ENCODE results near the gene OR52D1. TPM values are rescaled to one million over a fixed set of nuclear protein-coding genes. Genes with fewer than 3 reads are reported as not detected.
A peak's percentile ranks its signal among the peaks of the same experiment; 100 is the strongest.

The OR52D1 gene
- total and polyA plus RNA-seq, 9 of the 15 experiments (the other 6 are each of a cell fraction or from before 2014, with no cell fraction given) = 0.14 to 1.3 (median 0.97) TPM; not detected in 6

DNA sequence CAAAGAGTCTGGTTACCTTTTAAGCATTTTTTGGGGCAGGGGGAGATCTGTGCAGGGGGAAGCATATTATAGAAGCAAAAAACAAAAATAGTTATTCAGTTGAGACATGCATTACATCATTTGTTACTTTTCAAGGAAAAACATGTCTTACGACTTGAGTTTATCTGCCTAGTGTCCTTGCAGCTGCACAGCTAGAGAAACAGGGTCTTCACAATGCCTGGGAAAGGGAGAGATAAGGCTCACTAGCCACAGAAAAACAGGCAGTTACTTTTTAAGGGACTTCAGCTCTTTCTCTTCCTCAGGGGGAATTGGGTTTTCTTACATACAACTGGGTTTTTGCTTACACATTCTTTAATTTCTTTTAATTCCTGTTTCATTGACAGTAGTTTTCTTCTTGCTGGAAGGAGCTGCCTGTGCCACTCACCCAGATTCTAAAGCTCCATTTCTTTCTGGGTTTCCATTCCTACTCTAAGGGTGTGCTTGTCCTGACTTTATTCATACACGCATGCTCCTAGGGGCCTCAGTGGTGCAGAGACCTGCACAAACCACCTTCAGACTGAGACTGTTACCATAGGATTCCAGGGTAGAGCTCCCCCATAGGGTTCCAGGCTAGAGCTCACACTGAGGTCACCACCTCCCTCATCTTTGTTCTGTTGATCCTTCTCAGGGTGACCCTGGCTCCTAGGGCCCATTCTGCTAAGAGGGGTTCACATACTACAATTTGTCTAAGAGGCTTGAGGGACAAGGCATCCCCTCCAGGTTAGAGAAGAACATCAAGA, 42.8 kb downstream of the OR52D1 start (continued):
- TF ChIP-seq, protein P1, sequence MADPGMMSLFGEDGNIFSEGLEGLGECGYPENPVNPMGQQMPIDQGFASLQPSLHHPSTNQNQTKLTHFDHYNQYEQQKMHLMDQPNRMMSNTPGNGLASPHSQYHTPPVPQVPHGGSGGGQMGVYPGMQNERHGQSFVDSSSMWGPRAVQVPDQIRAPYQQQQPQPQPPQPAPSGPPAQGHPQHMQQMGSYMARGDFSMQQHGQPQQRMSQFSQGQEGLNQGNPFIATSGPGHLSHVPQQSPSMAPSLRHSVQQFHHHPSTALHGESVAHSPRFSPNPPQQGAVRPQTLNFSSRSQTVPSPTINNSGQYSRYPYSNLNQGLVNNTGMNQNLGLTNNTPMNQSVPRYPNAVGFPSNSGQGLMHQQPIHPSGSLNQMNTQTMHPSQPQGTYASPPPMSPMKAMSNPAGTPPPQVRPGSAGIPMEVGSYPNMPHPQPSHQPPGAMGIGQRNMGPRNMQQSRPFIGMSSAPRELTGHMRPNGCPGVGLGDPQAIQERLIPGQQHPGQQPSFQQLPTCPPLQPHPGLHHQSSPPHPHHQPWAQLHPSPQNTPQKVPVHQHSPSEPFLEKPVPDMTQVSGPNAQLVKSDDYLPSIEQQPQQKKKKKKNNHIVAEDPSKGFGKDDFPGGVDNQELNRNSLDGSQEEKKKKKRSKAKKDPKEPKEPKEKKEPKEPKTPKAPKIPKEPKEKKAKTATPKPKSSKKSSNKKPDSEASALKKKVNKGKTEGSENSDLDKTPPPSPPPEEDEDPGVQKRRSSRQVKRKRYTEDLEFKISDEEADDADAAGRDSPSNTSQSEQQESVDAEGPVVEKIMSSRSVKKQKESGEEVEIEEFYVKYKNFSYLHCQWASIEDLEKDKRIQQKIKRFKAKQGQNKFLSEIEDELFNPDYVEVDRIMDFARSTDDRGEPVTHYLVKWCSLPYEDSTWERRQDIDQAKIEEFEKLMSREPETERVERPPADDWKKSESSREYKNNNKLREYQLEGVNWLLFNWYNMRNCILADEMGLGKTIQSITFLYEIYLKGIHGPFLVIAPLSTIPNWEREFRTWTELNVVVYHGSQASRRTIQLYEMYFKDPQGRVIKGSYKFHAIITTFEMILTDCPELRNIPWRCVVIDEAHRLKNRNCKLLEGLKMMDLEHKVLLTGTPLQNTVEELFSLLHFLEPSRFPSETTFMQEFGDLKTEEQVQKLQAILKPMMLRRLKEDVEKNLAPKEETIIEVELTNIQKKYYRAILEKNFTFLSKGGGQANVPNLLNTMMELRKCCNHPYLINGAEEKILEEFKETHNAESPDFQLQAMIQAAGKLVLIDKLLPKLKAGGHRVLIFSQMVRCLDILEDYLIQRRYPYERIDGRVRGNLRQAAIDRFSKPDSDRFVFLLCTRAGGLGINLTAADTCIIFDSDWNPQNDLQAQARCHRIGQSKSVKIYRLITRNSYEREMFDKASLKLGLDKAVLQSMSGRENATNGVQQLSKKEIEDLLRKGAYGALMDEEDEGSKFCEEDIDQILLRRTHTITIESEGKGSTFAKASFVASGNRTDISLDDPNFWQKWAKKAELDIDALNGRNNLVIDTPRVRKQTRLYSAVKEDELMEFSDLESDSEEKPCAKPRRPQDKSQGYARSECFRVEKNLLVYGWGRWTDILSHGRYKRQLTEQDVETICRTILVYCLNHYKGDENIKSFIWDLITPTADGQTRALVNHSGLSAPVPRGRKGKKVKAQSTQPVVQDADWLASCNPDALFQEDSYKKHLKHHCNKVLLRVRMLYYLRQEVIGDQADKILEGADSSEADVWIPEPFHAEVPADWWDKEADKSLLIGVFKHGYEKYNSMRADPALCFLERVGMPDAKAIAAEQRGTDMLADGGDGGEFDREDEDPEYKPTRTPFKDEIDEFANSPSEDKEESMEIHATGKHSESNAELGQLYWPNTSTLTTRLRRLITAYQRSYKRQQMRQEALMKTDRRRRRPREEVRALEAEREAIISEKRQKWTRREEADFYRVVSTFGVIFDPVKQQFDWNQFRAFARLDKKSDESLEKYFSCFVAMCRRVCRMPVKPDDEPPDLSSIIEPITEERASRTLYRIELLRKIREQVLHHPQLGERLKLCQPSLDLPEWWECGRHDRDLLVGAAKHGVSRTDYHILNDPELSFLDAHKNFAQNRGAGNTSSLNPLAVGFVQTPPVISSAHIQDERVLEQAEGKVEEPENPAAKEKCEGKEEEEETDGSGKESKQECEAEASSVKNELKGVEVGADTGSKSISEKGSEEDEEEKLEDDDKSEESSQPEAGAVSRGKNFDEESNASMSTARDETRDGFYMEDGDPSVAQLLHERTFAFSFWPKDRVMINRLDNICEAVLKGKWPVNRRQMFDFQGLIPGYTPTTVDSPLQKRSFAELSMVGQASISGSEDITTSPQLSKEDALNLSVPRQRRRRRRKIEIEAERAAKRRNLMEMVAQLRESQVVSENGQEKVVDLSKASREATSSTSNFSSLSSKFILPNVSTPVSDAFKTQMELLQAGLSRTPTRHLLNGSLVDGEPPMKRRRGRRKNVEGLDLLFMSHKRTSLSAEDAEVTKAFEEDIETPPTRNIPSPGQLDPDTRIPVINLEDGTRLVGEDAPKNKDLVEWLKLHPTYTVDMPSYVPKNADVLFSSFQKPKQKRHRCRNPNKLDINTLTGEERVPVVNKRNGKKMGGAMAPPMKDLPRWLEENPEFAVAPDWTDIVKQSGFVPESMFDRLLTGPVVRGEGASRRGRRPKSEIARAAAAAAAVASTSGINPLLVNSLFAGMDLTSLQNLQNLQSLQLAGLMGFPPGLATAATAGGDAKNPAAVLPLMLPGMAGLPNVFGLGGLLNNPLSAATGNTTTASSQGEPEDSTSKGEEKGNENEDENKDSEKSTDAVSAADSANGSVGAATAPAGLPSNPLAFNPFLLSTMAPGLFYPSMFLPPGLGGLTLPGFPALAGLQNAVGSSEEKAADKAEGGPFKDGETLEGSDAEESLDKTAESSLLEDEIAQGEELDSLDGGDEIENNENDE (IDR thresholded peaks at IDR 0.05; ENCODE audit: low read depth, low read length) = no peak
- TF ChIP-seq, protein P2, sequence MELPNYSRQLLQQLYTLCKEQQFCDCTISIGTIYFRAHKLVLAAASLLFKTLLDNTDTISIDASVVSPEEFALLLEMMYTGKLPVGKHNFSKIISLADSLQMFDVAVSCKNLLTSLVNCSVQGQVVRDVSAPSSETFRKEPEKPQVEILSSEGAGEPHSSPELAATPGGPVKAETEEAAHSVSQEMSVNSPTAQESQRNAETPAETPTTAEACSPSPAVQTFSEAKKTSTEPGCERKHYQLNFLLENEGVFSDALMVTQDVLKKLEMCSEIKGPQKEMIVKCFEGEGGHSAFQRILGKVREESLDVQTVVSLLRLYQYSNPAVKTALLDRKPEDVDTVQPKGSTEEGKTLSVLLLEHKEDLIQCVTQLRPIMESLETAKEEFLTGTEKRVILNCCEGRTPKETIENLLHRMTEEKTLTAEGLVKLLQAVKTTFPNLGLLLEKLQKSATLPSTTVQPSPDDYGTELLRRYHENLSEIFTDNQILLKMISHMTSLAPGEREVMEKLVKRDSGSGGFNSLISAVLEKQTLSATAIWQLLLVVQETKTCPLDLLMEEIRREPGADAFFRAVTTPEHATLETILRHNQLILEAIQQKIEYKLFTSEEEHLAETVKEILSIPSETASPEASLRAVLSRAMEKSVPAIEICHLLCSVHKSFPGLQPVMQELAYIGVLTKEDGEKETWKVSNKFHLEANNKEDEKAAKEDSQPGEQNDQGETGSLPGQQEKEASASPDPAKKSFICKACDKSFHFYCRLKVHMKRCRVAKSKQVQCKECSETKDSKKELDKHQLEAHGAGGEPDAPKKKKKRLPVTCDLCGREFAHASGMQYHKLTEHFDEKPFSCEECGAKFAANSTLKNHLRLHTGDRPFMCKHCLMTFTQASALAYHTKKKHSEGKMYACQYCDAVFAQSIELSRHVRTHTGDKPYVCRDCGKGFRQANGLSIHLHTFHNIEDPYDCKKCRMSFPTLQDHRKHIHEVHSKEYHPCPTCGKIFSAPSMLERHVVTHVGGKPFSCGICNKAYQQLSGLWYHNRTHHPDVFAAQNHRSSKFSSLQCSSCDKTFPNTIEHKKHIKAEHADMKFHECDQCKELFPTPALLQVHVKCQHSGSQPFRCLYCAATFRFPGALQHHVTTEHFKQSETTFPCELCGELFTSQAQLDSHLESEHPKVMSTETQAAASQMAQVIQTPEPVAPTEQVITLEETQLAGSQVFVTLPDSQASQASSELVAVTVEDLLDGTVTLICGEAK (IDR thresholded peaks at IDR 0.05) = peak; percentile 59
- TF ChIP-seq, protein P2 (CRISPR knock-in tag; IDR thresholded peaks at IDR 0.05) = no peak

All from K562 (cell line).